ENCODE results near the gene TUBGCP4.
"Not testable (repeated sequence)": the region's sequence is repeated elsewhere in the genome, so short reads cannot be mapped to it uniquely, and the experiment has no call there.

TUBGCP4 gene

GRCh38 chr15:43370975-43371974, at the start of gene TUBGCP4, which contains the start of gene ZSCAN29:
TUBGCP4 (plus strand) TSS chr15:43371101; CDS start chr15:43371355, 254 bp downstream.
ZSCAN29 (minus strand) TSS chr15:43371043; CDS start chr15:43369913, 1,130 bp downstream.
- DNase-seq (ENCODE audit: low read depth) = peak; percentile 83

GRCh38 chr15:43325039-43325684, 45.7 kb upstream of the TUBGCP4 start:
- no peak for DNase-seq (ENCODE audit: low read depth)

- DNase-seq (ENCODE audit: low read depth) = peak; percentile 28
Measured at GRCh38 chr15:43329217-43329959, 41.5 kb upstream of the TUBGCP4 start.

- DNase-seq (ENCODE audit: low read depth) = peak; percentile 92
Measured at GRCh38 chr15:43329960-43330779, 40.7 kb upstream of the TUBGCP4 start, which contains the start of gene LCMT2. LCMT2 (minus strand) TSS chr15:43330573; CDS start chr15:43330489, 84 bp downstream.

GRCh38 chr15:43330780-43331087, 40.2 kb upstream of the TUBGCP4 start:
- DNase-seq (ENCODE audit: low read depth) = no peak

GRCh38 chr15:43346305-43346704, 24.6 kb upstream of the TUBGCP4 start:
- DNase-seq (ENCODE audit: low read depth) = peak; percentile 18

GRCh38 chr15:43347114-43347513, 23.8 kb upstream of the TUBGCP4 start:
- no peak for DNase-seq (ENCODE audit: low read depth)

- no peak for DNase-seq (ENCODE audit: low read depth)
Measured at GRCh38 chr15:43352693-43353382, 18.1 kb upstream of the TUBGCP4 start.

GRCh38 chr15:43360821-43361220, 10.1 kb upstream of the TUBGCP4 start:
- DNase-seq (ENCODE audit: low read depth) = no peak

- no peak for DNase-seq (ENCODE audit: low read depth)
Measured at GRCh38 chr15:43361313-43361903, 9.5 kb upstream of the TUBGCP4 start.

GRCh38 chr15:43370310-43370974, 459 bp upstream of the TUBGCP4 start:
- DNase-seq (ENCODE audit: low read depth) = peak; percentile 48

GRCh38 chr15:43376017-43376705, 5.3 kb downstream of the TUBGCP4 start:
- DNase-seq (ENCODE audit: low read depth) = peak; percentile 60

GRCh38 chr15:43378601-43379000, 7.7 kb downstream of the TUBGCP4 start:
- DNase-seq (ENCODE audit: low read depth) = no peak

- no peak for DNase-seq (ENCODE audit: low read depth)
Measured at GRCh38 chr15:43382310-43382709, 11.4 kb downstream of the TUBGCP4 start.

GRCh38 chr15:43383070-43383469, 12.2 kb downstream of the TUBGCP4 start:
- peak; percentile 22 for DNase-seq (ENCODE audit: low read depth)

- peak; percentile 44 for DNase-seq (ENCODE audit: low read depth)
Measured at GRCh38 chr15:43390723-43391122, 19.8 kb downstream of the TUBGCP4 start.

- not testable (repeated sequence) for DNase-seq (ENCODE audit: low read depth)
Measured at GRCh38 chr15:43393592-43393991, 22.7 kb downstream of the TUBGCP4 start.

- no peak for DNase-seq (ENCODE audit: low read depth)
Measured at GRCh38 chr15:43402255-43402654, 31.4 kb downstream of the TUBGCP4 start.

GRCh38 chr15:43403616-43404015, 32.7 kb downstream of the TUBGCP4 start:
- no peak for DNase-seq (ENCODE audit: low read depth)

Measured in ELR (cell line).